ELF-1 (cell line): Measurements from ENCODE around the gene ITGB5.
A peak's percentile ranks its signal among the peaks of the same experiment; 100 is the strongest.

Source experiments
- DNase-seq: peaks from one replicate; pipeline ENCODE4 v3.0.0-alpha.2; 2016; ENCODE audit warnings: low read depth, low spot score

The ITGB5 gene

DNA sequence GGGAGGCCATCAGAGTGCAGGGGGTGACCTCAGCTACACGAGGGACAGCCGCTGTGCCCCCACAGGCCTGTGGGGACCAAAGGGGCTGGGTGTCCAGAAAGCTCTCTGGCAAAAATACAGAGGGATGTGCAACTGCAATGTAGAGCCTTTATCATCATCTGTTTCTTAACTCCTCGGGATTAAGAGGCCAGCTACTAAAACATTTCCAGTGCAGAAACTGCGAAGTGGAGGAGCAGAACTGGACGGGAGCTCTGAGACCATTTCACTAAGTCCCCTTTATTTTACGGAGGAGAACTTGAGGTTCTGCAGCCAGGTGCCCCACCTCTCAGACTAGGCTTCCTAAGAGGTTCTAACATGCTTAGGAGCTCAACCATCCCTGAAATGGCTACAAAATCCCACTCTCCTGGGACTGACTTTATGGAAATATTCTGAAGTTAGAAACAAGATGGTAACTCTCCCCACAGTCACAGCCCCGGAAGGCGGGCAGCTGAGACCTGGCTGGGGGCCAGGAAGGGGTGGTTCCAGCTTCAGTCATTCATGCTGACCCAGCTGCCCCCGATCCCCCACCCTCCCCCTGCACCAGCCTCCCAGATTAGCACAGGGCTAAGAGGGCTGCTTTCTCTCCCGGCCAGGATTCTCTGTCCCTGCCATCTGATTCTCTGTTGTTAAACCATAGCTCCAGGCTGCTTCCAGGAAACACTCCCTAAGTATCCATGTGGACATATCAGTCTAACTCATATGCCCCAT is 116.7 kb downstream of the ITGB5 start:
- DNase-seq, result no peak

- DNase-seq, result no peak
Measured at GRCh38 chr3:124769462-124769861, 117.7 kb downstream of the ITGB5 start.

DNA sequence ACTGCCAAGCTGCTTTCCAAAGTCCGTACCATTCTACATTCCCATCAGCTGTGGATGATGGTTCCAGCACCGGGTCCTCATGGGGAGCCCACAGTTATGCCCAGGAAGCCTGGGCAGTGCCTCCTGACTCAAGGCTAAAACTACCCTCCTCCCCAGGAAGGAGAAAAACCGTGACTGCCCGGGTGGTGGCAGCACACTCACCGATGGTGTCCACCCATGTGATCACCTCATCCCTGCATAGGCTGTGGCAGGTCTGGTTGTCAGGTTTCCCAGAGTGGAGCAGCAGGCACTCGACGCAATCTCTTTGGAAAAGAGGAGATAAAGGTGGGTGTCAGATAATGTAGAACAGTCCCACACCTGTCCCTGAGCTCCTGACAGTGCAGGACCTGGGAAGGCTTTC is 118.4 kb downstream of the ITGB5 start:
- peak; percentile 74 for DNase-seq

DNA sequence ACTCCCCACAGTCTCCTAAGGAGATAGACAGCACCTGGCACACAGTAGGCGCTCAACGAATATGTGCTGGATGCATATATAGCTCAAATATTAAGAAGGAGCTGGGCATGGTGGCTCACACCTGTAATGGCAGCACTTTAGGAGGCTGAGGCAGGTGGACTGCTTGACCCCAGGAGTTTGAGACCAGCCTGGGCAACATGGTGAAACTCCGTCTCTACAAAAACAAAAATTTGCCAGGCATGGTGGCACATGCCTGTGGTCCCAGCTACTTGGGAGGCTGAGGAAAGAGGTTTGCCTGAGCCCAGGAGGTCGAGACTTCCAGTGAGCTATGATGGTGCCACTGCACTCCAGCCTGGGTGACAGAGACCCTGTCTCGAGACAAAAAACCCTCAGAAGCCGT is 119.5 kb downstream of the ITGB5 start:
- DNase-seq, result no peak

DNA sequence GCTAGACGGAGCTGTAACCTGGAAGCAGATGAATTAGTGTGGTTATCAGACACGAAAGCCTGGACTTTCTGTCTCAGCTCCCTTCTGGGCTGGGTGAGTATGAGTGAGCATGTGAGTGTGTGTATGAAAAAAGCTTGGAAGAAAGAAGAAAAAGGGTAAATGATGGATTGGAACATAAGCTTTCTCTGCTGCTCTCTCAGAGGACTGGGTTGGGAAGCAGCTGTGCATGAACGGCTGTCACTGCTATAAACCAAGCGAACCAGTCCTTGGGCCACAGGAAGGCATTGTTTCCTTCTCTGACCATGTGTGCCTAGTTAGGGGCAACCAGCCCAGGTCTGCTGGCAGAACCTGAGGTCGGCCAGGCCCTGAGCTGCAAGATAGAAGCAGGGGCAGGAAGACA is 119.9 kb downstream of the ITGB5 start:
- DNase-seq, result no peak

- no peak for DNase-seq
Measured at GRCh38 chr3:124766113-124767095, 120.8 kb downstream of the ITGB5 start.

GRCh38 chr3:124765197-124765840 is 121.8 kb downstream of the ITGB5 start:
- DNase-seq, result no peak

DNA sequence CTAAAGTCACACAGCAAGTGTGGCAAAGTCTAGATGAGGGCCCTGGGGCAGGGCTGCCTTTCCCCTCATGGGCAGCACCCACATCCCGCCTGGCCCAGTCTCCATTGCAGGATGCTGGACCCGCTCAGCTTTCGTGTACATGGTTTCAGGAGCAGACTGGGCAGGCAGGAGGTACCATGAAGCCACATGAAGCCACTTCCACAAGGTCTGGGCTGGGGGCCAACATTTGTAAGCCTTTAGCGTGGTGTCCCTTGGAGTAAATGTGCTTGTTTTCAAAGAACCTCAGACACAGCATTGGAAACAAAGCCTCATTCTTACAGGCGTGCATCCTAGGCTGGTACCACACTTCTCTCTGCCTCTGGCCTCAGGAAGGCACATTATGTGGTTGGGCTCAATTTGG is 122.4 kb downstream of the ITGB5 start:
- no peak for DNase-seq

GRCh38 chr3:124763644-124764358 is 123.4 kb downstream of the ITGB5 start:
- DNase-seq, result no peak

DNA sequence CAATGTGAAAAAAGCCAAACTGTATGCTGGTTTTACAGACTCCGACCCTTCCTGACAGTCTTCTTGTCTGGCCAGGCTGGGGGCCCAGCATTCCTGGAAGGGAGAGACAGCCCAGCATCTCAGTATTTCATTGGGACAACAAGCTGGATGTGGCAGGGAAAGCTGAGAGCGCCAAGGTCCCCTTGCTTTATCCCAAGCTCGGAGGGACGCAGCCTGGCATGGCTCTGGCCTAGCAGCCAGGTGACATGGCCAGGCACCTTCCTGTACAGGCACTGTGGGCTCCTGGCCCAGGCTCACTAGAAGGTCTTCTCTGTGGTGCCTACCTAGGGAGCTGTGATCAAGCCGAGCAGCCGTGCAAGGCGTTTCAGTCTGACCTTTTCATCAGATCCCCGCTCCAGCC is 124.0 kb downstream of the ITGB5 start:
- DNase-seq, result no peak

GRCh38 chr3:124762661-124763011 is 124.5 kb downstream of the ITGB5 start:
- DNase-seq, result no peak

- DNase-seq, result no peak
Measured at GRCh38 chr3:124761935-124762660, 125.1 kb downstream of the ITGB5 start.

GRCh38 chr3:124761250-124761796 is 125.8 kb downstream of the ITGB5 start:
- DNase-seq, result peak; percentile 84

DNA sequence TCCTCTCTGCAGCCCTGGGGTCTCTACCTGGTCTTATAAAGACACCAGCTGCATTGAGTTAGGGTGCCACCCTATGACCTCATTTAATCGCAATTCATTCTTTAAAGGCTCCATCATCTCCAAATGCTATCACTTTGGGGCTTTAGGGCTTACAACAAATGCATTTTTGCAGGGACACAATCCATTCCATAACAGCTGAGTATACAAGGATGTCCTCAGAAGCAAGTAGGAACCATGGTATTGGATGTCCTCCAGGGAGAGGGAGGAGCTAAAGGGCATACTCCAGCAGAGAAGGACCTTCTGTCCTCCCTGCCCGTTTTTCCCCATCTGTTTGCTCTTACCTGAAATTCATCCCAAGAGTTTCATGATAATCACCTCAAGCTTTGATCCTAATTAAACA is 126.6 kb downstream of the ITGB5 start:
- DNase-seq, result no peak

- no peak for DNase-seq
Measured at GRCh38 chr3:124759666-124760401, 127.3 kb downstream of the ITGB5 start.

GRCh38 chr3:124758851-124759635 is 128.1 kb downstream of the ITGB5 start:
- DNase-seq, result no peak

DNA sequence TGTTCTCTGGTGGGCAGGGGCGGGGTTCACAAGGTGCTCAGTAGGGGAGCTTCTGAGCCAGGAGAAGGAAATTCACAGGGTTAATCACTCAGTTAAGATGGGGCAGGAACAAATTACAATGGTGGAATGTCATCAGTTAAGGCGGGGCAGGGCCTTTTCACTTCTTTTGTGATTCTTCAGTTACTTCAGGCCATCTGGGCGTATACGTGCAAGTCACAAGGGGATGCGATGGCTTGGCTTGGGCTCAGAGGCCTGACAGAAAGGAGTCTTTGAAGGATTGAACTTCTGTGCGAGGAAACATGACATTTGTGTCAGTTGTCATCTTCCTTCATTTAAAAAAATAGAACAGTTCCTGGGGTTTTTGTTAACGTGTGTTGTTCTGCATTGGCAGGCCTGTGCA is 129.2 kb downstream of the ITGB5 start:
- peak; percentile 63 for DNase-seq

- no peak for DNase-seq
Measured at GRCh38 chr3:124752051-124752450, 135.1 kb downstream of the ITGB5 start.

GRCh38 chr3:124751501-124751900 is 135.7 kb downstream of the ITGB5 start:
- DNase-seq, result no peak
